Neural progenitor cell (in vitro differentiated cells): ENCODE results near the gene CRTC1. TPM values are rescaled to one million over a fixed set of nuclear protein-coding genes. Genes with fewer than 3 reads are reported as not detected.

ENCODE experiments used
- DNase-seq: peaks from one replicate; pipeline ENCODE4 v3.0.0-alpha.2; 2016; ENCODE audit warnings: low spot score
- H2AFZ ChIP-seq: fragments of 200-600 bp; sonication (generic); replicated peaks from 2 replicates; pipeline ENCODE4 v1.6.1; 2016; ENCODE audit warnings: antibody characterized with exemption
- H3F3A ChIP-seq: fragments of 200-600 bp; sonication (generic); 2 replicates; pipeline ENCODE4 v1.6.1; 2016; ENCODE audit warnings: antibody characterized with exemption, low read depth
- H3K27ac ChIP-seq: fragments of 200-600 bp; sonication (generic); 2 replicates; pipeline ENCODE4 v1.5.1; 2016; ENCODE audit warnings: mild to moderate bottlenecking
- H3K27me3 ChIP-seq: fragments of 200-600 bp; sonication (generic); 2 replicates; pipeline ENCODE4 v1.6.1; 2016; ENCODE audit warnings: mild to moderate bottlenecking, moderate library complexity
- H3K36me3 ChIP-seq: fragments of 200-600 bp; sonication (generic); 2 replicates; pipeline ENCODE4 v1.5.1; 2016
- H3K4me1 ChIP-seq: fragments of 200-600 bp; sonication (generic); 2 replicates; pipeline ENCODE4 v1.6.1; 2016; ENCODE audit warnings: mixed run types
- H3K4me2 ChIP-seq: fragments of 200-600 bp; sonication (generic); 2 replicates; pipeline ENCODE4 v1.6.1; 2016
- H3K4me3 ChIP-seq: fragments of 200-600 bp; sonication (generic); 2 replicates; pipeline ENCODE4 v1.5.1; 2016
- H3K79me2 ChIP-seq: fragments of 200-600 bp; sonication (generic); 2 replicates; pipeline ENCODE4 v1.6.1; 2016; ENCODE audit warnings: low read depth
- H3K9ac ChIP-seq: fragments of 200-600 bp; sonication (generic); 2 replicates; pipeline ENCODE4 v1.6.1; 2016
- H3K9me3 ChIP-seq: fragments of 200-600 bp; sonication (generic); 2 replicates; pipeline ENCODE4 v1.5.1; 2016; ENCODE audit warnings: low read depth
- H4K20me1 ChIP-seq: fragments of 200-600 bp; sonication (generic); 2 replicates; pipeline ENCODE4 v1.6.1; 2016; ENCODE audit warnings: low read depth
- H3K27ac Mint-ChIP-seq: 3 replicates; pipeline ENCODE4 v1.8.0; 2021; ENCODE audit warnings: mixed read lengths
- H3K27me3 Mint-ChIP-seq: 2 replicates; pipeline ENCODE4 v1.8.0; 2022; ENCODE audit warnings: low read depth, mild to moderate bottlenecking, inconsistent platforms, moderate library complexity, mixed read lengths; ENCODE audit not compliant: insufficient read depth
- H3K36me3 Mint-ChIP-seq: 3 replicates; pipeline ENCODE4 v1.8.0; 2021; ENCODE audit warnings: mixed read lengths
- H3K4me1 Mint-ChIP-seq: 3 replicates; pipeline ENCODE4 v1.8.0; 2021; ENCODE audit warnings: mixed read lengths
- H3K4me3 Mint-ChIP-seq: 3 replicates; pipeline ENCODE4 v1.8.0; 2021; ENCODE audit warnings: mild to moderate bottlenecking, moderate library complexity, mixed read lengths
- H3K9me3 Mint-ChIP-seq: 3 replicates; pipeline ENCODE4 v1.8.0; 2020; ENCODE audit warnings: mixed read lengths
- CTCF ChIP-seq: fragments of 200-600 bp; sonication (generic); IDR thresholded peaks from 2 replicates; pipeline ENCODE4 v1.5.1; 2017; ENCODE audit warnings: antibody characterized with exemption, mild to moderate bottlenecking
- EZH2 ChIP-seq: fragments of 200-600 bp; sonication (generic); IDR thresholded peaks from 2 replicates; pipeline ENCODE4 v1.6.1; 2017; ENCODE audit warnings: antibody characterized with exemption, mild to moderate bottlenecking, moderate library complexity
- EZH2phosphoT487 ChIP-seq: fragments of 200-600 bp; sonication (generic); IDR thresholded peaks from 2 replicates; pipeline ENCODE4 v1.6.1; 2017; ENCODE audit warnings: antibody characterized with exemption
- total RNA-seq: library from RNA; depleted of rRNA; stranded (reverse); fragments of >200 nt; gene quantifications from 2 replicates; pipeline ENCODE4 v1.2.3, GENCODE V29; 2015; ENCODE audit warnings: low replicate concordance

The CRTC1 gene
- total RNA-seq, 1 donor from 2014 or later = 2.4 TPM

- Histone ChIP-seq H2AFZ (no peak overlapping the region), H3K79me2 (peaks cover 34% of the 10 kb centered on the region), H3K9me3 (no peaks in the 10 kb centered on the region), H3K9ac (no peak overlapping the region), H3K27ac (no peak overlapping the region), H4K20me1 (peaks cover 39% of the 10 kb centered on the region), H3K27me3 (no peaks in the 10 kb centered on the region), H3K36me3 (no peaks in the 10 kb centered on the region), H3K4me1 (no peaks in the 10 kb centered on the region), H3K4me2 (no peak overlapping the region), H3K4me3 (no peak overlapping the region), H3F3A (no peaks in the 10 kb centered on the region)
- TF ChIP-seq CTCF (no peak), EZH2 (no peak), EZH2phosphoT487 (no peak)
- DNase-seq = no peak
- H3K36me3 Mint-ChIP-seq = no peaks in the 10 kb centered on the region
- H3K4me1 Mint-ChIP-seq = peaks cover 14% of the 10 kb centered on the region
- H3K9me3 Mint-ChIP-seq = no peaks in the 10 kb centered on the region
- peak overlapping the region; percentile 50 for H3K27ac Mint-ChIP-seq
- H3K27me3 Mint-ChIP-seq = no peaks in the 10 kb centered on the region
- H3K4me3 Mint-ChIP-seq = no peak overlapping the region
Measured at GRCh38 chr19:18709546-18709945, 26.1 kb downstream of the CRTC1 start.

DNA sequence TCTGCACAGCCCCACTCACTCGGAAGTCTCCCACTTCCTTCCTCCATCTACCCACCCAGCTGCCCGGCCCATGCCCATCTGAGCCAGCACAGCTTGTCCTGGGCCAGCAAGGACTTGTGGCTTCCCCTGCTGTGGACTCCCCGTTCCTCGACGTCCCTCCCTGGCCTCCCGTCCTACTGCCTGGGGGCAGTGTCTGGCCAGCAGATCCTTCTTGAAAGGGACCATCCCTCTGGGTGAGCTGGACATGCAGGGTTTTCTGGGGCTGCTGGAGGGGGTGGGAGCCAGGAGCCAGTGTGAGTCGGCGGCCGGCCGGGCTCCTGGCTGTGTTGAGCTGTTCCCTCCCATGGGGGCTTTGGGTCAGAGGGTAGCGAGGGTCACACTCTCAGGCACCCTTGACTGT lies 26.7 kb downstream of the CRTC1 start:
- Histone ChIP-seq H3K79me2 (peaks cover 31% of the 10 kb centered on the region), H3K9me3 (no peaks in the 10 kb centered on the region)
- no peaks in the 10 kb centered on the region for H3K9me3 Mint-ChIP-seq

DNA sequence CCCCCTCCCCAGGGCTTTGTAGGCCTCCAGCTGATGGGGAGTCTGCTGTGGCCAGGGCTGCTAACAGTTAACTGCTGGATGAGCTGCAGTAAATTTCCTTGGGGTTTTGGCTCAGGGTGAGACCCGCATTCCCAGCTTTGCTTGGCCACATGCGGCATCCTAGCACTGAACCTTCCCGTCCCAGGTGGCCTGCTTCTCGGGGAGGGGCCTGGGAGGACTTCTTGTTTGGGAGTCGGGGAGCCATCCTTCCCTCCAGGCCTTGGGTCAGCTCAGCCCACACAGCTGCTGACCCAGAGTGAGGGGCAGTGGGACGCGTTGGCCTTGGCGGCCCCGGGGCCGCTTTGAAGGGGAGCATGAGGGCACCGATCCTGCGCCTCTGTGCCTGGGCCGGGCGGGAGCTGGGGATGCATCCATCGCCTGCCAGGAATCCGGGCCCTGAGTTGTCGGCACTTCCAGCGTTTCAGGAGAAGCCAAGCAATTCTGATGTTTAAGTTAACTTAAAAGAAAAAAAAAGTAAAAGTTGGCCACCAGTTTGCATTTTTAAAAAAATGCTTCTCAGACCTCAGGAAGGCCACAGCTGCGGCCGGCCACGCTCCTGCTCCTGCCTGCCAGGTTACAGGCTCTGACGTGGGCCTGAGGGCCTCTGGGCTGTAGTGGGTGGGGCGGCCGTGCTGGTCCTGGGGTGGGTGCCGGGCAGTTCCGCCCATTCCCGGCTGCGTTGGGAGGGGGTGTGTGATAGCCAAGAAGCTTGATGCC lies 27.7 kb downstream of the CRTC1 start:
- Mint-ChIP-seq H3K9me3 (no peaks in the 10 kb centered on the region), H3K27ac (no peak overlapping the region), H3K4me3 (no peak overlapping the region), H3K36me3 (no peaks in the 10 kb centered on the region), H3K4me1 (peaks cover 11% of the 10 kb centered on the region), H3K27me3 (no peaks in the 10 kb centered on the region)
- no peak for DNase-seq
- Histone ChIP-seq H3K27ac (no peak overlapping the region), H3K9me3 (no peaks in the 10 kb centered on the region), H3K79me2 (peaks cover 21% of the 10 kb centered on the region), H3K4me3 (no peak overlapping the region), H3F3A (no peaks in the 10 kb centered on the region), H3K27me3 (no peaks in the 10 kb centered on the region), H3K4me2 (no peak overlapping the region), H4K20me1 (peaks cover 46% of the 10 kb centered on the region), H3K9ac (no peak overlapping the region), H3K36me3 (no peaks in the 10 kb centered on the region), H2AFZ (no peak overlapping the region), H3K4me1 (no peaks in the 10 kb centered on the region)
- TF ChIP-seq CTCF = no peak
- no peak for TF ChIP-seq EZH2
- no peak for TF ChIP-seq EZH2phosphoT487

More for the DNA sequence above, 26.7 kb downstream of the CRTC1 start:
- Histone ChIP-seq H3K4me2 (no peak overlapping the region), H2AFZ (no peak overlapping the region), H3K36me3 (no peaks in the 10 kb centered on the region), H3F3A (no peaks in the 10 kb centered on the region), H3K27me3 (no peaks in the 10 kb centered on the region), H3K4me1 (no peaks in the 10 kb centered on the region), H4K20me1 (peaks cover 39% of the 10 kb centered on the region), H3K9ac (no peak overlapping the region), H3K4me3 (no peak overlapping the region), H3K27ac (no peak overlapping the region)
- no peak for TF ChIP-seq CTCF
- no peak for TF ChIP-seq EZH2
- TF ChIP-seq EZH2phosphoT487 = no peak
- Mint-ChIP-seq H3K4me1 (peaks cover 11% of the 10 kb centered on the region), H3K27ac (no peak overlapping the region), H3K27me3 (no peaks in the 10 kb centered on the region), H3K4me3 (no peak overlapping the region), H3K36me3 (no peaks in the 10 kb centered on the region)
- no peak for DNase-seq
